ENCODE results near the gene LONP2.
A peak's percentile ranks its signal among the peaks of the same experiment; 100 is the strongest.
"Not testable (repeated sequence)": the region's sequence is repeated elsewhere in the genome, so short reads cannot be mapped to it uniquely, and the experiment has no call there.

LONP2 gene

DNA sequence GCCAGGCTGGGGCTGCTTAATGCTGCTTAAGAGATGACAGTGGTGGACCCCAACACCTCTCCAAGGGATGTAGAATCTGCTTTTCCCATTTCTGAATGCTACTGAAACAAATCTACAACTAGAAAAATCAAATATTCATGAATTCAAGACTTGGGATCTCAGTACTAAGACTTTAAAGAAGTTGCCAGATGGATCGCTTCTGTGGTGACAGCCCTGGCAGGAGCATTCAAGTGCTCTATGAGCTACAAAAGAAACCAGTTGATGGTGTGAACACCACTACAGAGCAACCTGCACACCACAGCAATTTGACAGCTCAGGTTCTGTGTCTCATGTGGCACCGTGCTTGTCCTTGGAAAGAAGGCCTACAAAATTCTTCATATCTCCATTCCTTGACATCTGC is 98.5 kb downstream of the LONP2 start:
- in situ Hi-C loops (cut with MboI; ENCODE audit: low pct_unique_long_range_greater_than_20kb, low sequenced_read_pairs, unreplicated experiment) = no loop called here
- DNase-seq (ENCODE audit: low spot score) = no peak
- TF ChIP-seq, protein P1, sequence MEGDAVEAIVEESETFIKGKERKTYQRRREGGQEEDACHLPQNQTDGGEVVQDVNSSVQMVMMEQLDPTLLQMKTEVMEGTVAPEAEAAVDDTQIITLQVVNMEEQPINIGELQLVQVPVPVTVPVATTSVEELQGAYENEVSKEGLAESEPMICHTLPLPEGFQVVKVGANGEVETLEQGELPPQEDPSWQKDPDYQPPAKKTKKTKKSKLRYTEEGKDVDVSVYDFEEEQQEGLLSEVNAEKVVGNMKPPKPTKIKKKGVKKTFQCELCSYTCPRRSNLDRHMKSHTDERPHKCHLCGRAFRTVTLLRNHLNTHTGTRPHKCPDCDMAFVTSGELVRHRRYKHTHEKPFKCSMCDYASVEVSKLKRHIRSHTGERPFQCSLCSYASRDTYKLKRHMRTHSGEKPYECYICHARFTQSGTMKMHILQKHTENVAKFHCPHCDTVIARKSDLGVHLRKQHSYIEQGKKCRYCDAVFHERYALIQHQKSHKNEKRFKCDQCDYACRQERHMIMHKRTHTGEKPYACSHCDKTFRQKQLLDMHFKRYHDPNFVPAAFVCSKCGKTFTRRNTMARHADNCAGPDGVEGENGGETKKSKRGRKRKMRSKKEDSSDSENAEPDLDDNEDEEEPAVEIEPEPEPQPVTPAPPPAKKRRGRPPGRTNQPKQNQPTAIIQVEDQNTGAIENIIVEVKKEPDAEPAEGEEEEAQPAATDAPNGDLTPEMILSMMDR (IDR thresholded peaks at IDR 0.05; ENCODE audit: extremely low read depth, insufficient read depth, missing control alignments) = no peak

DNA sequence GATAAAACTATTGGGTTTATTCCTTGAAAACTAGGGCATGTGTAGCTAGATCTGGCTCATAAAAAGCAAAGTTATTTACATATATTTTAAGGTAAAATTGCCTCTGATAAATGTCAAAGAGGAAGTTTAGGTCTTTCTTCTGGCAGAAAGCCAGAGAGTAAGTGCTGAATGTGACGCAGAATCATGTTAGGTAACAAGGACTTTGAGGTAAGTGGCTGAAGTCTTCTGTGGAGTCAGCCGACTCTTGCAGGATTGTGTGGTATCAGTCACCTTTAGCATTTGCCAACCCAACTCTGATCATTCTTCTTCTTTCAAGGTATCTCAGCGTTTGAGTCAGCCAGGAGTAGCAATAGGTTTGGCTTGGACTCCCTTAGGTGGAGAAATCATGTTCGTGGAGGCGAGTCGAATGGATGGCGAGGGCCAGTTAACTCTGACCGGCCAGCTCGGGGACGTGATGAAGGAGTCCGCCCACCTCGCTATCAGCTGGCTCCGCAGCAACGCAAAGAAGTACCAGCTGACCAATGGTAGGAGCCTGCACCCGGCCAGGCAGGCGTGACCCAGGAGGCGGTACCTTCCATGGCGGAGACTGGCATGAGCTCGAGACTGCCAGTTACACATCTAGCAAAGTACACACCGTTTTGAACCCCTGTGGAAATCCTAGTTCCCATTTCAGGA is 103.2 kb downstream of the LONP2 start:
- TF ChIP-seq, protein P1 (IDR thresholded peaks at IDR 0.05; ENCODE audit: extremely low read depth, insufficient read depth, missing control alignments) = no peak
- no peak for DNase-seq (ENCODE audit: low spot score)
- in situ Hi-C loops (cut with MboI; ENCODE audit: low pct_unique_long_range_greater_than_20kb, low sequenced_read_pairs, unreplicated experiment) = no loop called here

DNA sequence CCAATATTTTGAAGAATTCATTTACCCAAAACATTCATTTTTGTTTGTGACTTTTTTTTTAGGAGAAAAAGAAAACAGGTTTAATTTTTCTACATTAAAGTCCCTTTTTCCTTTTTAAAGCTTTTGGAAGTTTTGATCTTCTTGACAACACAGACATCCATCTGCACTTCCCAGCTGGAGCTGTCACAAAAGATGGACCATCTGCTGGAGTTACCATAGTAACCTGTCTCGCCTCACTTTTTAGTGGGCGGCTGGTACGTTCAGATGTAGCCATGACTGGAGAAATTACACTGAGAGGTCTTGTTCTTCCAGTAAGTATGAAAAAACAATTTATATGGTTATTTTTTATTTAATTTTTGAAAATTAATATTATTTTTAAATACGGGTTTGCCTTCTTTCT is 103.9 kb downstream of the LONP2 start:
- no peak for DNase-seq (ENCODE audit: low spot score)
- in situ Hi-C loops (cut with MboI; ENCODE audit: low pct_unique_long_range_greater_than_20kb, low sequenced_read_pairs, unreplicated experiment) = no loop called here
- TF ChIP-seq, protein P1 (IDR thresholded peaks at IDR 0.05; ENCODE audit: extremely low read depth, insufficient read depth, missing control alignments) = no peak

DNA sequence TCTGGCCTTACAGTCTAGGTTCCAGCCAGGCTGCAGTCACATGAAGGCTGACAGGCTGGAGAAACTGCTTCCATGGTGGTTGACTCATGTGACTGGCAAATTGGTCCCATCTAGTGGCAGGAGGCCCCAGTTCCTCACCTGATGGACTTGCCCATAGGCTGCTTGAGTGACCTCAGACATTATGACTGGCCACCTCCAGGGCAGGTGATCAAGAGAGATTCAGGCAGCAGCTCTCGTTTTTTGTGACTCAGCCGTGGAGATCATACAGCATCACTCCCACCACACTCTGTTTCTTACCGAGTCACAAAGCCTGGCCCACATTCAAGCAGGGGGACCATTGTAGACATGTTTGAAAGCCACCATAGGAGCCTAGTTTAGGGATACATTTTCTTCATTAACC is 106.6 kb downstream of the LONP2 start:
- in situ Hi-C loops (cut with MboI; ENCODE audit: low pct_unique_long_range_greater_than_20kb, low sequenced_read_pairs, unreplicated experiment) = loop anchor here (10.0 kb wide), 2 partner anchors 174 to 274 kb away; no protein-coding TSS in a partner anchor
- no peak for DNase-seq (ENCODE audit: low spot score)
- TF ChIP-seq, protein P1 (IDR thresholded peaks at IDR 0.05; ENCODE audit: extremely low read depth, insufficient read depth, missing control alignments) = no peak

DNA sequence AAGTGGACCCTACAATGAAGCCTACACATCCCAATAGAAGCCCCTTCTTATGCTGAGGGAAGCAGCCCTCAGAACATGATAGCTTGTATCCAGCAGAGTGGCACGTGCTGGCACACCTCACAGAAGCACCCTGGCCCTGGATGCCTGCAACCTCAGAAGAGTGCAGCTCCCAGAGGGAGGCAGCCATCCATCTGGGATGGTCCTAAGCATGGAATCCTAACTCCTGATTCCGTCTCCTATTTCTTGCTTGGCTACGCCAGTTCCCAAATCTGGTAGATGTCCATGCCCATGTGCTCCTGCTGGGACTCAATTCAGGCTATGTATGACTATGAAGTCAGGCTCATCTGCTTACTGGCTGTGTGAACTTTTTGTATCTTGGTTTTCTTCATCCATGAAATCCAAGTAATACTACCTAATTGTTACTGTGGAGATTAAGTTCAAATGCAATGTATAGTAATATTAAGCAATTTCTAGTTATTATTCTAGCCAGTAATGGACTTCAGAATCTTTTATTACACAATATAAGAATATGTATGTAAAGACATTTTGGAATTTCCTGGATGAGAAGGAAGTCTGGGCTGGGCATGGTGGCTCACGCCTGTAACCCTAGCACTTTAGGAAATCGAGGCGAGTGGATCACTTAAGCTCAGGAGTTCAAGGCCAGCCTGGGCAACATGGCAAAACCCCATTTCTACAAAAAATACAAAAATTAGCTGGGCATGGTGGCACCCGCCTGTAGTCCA is 108.7 kb downstream of the LONP2 start:
- DNase-seq (ENCODE audit: low spot score) = no peak
- in situ Hi-C loops (cut with MboI; ENCODE audit: low pct_unique_long_range_greater_than_20kb, low sequenced_read_pairs, unreplicated experiment) = loop anchor here (10.0 kb wide), 2 partner anchors 172 to 272 kb away; no protein-coding TSS in a partner anchor
- TF ChIP-seq, protein P1 (IDR thresholded peaks at IDR 0.05; ENCODE audit: extremely low read depth, insufficient read depth, missing control alignments) = no peak

DNA sequence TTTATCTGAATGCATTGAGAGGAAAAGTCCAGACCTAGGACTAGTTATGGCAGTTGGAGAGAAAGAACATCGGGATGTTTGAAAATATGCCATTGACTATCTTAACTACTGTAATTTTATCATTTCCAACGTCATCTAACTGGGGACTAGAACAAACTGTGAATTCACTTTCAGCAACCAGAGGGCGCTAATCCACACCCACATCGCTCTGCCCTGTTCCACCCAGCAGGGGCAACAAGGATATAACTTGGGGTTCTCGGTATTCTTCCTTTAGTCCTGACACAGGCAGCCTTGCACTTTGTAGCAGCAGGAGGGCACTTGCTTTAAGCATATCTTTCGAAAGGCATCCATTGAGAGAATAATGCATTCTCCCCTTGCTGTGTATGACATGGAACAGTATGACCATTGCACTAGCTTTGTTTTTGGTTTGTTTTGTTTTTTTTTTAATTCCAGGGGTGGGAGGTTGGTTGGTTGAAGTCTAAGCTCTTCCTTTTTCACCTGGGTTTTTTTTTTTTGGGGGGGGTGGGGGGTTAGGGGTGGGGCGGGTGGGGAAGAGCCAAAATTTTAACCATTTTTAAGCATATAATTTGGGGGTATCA is 109.6 kb downstream of the LONP2 start:
- in situ Hi-C loops (cut with MboI; ENCODE audit: low pct_unique_long_range_greater_than_20kb, low sequenced_read_pairs, unreplicated experiment) = loop anchor here (10.0 kb wide), 2 partner anchors 171 to 271 kb away; no protein-coding TSS in a partner anchor
- peak; percentile 73 for DNase-seq (ENCODE audit: low spot score)
- TF ChIP-seq, protein P1 (IDR thresholded peaks at IDR 0.05; ENCODE audit: extremely low read depth, insufficient read depth, missing control alignments) = peak; percentile 77

DNA sequence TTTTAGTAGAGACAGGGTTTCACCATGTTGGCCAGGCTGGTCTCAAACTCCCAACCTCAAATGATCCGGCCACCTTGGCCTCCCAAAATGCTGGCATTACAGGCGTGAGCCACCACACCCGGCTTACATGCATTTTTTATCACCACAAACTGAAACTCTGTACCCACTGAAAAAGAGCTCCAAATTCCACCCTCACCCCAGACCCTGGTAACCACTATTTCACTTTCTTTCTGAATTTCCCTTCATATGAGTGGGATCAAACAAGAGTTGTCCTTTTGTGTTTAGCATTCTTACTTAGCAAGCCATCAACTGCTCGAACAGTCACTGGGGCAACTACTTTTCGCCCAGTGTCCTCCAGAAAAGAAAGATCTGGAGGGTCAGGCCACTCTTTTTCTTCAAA is 110.3 kb downstream of the LONP2 start:
- not testable (repeated sequence) for DNase-seq (ENCODE audit: low spot score)
- in situ Hi-C loops (cut with MboI; ENCODE audit: low pct_unique_long_range_greater_than_20kb, low sequenced_read_pairs, unreplicated experiment) = loop anchor here (10.0 kb wide), 2 partner anchors 170 to 270 kb away; no protein-coding TSS in a partner anchor
